ENCODE results near the gene KDM5A. TPM values are rescaled to one million over a fixed set of nuclear protein-coding genes. Genes with fewer than 3 reads are reported as not detected.

The KDM5A gene
- total RNA-seq, 1 donor from 2014 or later: 74.2 TPM

DNA sequence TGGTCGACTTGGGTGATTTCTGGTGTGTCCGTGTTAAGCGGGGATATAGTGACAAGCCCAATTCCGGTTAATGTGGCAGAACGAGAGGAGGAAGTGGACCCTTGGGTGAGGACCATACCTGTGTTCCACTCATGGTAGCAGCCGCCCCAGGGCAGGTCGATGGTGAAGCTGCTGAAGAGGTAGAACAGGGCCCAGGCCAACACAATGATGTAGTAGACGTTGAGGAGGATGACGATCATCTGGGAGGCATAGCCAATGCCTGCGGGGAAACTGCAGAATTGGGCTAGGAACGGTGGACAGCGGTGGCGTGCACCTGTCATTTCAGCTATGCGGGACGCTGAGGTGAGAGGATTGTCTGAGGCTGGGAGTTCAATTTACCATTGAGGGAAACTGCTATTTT is 146.6 kb downstream of the KDM5A start:
- no peak overlapping the region for H3K27ac ChIP-seq
- H3K36me3 ChIP-seq: no peaks in the 10 kb centered on the region
- no peaks in the 10 kb centered on the region for H3K4me1 ChIP-seq
- no peak overlapping the region for H3K4me3 ChIP-seq
- DNase-seq: no peak
- intact Hi-C loops (cut with DNase I): no loop called here
- ATAC-seq: no peak
- peaks cover 5% of the 10 kb centered on the region for H3K9me3 ChIP-seq
- H3K27me3 ChIP-seq (ENCODE audit: low read depth): peaks cover 2% of the 10 kb centered on the region
- TF ChIP-seq, protein P1, sequence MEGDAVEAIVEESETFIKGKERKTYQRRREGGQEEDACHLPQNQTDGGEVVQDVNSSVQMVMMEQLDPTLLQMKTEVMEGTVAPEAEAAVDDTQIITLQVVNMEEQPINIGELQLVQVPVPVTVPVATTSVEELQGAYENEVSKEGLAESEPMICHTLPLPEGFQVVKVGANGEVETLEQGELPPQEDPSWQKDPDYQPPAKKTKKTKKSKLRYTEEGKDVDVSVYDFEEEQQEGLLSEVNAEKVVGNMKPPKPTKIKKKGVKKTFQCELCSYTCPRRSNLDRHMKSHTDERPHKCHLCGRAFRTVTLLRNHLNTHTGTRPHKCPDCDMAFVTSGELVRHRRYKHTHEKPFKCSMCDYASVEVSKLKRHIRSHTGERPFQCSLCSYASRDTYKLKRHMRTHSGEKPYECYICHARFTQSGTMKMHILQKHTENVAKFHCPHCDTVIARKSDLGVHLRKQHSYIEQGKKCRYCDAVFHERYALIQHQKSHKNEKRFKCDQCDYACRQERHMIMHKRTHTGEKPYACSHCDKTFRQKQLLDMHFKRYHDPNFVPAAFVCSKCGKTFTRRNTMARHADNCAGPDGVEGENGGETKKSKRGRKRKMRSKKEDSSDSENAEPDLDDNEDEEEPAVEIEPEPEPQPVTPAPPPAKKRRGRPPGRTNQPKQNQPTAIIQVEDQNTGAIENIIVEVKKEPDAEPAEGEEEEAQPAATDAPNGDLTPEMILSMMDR (IDR thresholded peaks at IDR 0.05): no peak

DNA sequence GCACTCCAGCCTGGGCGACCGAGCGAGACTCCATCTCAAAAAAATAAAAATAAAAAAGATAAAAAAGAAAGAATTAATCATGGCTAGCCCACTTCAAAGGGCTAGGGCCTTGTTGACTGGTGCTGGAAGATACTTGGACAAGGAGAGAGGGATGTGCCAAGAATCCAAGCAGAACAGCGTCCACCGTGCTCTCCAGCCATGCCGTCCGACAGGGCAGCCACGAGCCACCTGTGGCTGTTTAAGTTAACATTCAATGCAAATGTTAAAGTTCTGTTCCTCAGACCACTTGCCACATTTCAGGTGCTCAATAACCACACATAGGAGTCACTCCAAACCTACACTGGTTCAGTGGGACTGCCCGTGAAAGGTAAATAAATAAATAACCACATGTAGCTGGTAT is 147.9 kb downstream of the KDM5A start:
- Histone ChIP-seq H3K27me3 (ENCODE audit: low read depth) (peaks cover 2% of the 10 kb centered on the region), H3K9me3 (peaks cover 3% of the 10 kb centered on the region), H3K36me3 (no peaks in the 10 kb centered on the region), H3K4me3 (no peak overlapping the region), H3K4me1 (no peaks in the 10 kb centered on the region), H3K27ac (no peak overlapping the region)
- intact Hi-C loops (cut with DNase I): no loop called here
- DNase-seq (no peak), ATAC-seq (no peak)
- TF ChIP-seq, protein P1 (IDR thresholded peaks at IDR 0.05): no peak

DNA sequence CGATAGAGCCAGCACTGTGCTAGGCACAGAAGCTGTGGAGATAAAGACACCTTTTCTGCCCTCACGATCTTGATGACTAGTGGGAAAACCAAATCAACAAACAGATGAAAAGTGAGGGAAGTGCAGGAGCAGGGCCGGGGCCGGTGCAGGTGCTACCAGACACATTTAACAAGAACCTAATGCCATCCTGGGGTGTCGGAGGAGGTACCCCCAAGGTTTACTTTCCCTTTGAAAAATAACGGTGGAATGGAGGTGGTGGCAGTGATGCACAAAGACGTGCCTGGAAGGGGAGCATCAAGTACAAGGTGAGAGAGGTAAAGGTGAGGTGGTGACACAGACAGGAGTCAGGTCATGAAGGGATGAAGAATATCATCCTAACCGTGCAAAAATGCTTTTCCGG is 148.6 kb downstream of the KDM5A start:
- Histone ChIP-seq H3K36me3 (no peaks in the 10 kb centered on the region), H3K27me3 (ENCODE audit: low read depth) (peaks cover 2% of the 10 kb centered on the region), H3K4me3 (no peak overlapping the region), H3K27ac (no peak overlapping the region), H3K9me3 (peaks cover 10% of the 10 kb centered on the region), H3K4me1 (no peaks in the 10 kb centered on the region)
- intact Hi-C loops (cut with DNase I): no loop called here
- TF ChIP-seq, protein P1 (IDR thresholded peaks at IDR 0.05): no peak
- DNase-seq (no peak), ATAC-seq (no peak)

DNA sequence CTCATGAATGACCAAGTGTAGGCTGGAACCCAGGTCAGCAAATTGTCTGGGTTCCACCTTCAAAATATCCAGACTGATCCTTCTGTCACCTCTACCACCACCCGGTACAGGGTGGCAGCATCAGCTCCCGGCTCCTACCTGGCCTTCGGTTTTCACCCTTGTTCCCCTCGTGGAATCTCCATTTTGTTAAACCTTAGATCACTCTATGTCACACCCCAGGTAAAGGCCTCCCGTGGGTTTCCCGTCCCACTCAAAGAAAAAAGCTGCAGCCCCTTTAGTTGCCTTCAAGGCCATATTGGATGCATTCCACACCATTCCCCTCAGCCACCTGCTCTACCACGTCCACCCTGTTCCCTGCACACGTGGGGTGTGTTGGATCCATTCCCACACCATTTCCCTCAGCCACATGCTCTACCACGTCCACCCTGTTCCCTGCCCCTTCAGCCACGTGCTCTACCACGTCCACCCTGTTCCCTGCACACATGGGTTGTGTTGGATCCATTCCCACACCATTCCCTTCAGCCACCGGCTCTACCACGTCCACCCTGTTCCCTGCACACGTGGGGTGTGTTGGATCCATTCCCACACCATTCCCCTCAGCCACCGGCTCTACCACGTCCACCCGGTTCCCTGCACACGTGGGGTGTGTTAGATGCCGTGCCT is 150.3 kb downstream of the KDM5A start:
- DNase-seq (no peak), ATAC-seq (no peak)
- intact Hi-C loops (cut with DNase I): no loop called here

DNA sequence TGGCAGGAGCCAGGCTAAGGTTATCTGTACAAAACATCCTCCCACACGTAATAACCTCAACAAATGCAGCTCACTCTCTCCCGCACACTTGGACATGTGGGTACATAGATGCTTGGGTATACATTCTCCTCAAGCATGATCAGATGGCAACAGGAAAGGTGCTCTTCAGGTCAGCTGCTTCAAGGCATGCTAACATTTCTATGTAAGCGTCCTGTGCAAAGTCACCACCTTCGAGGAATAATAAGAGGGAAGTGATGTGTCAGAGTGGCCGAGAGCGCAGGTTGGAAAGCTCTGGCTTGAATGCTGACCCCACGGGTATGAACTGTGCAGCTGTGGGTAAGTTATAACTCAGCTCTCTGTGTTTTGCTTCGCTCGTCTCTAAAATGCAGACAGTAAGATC is 151.0 kb downstream of the KDM5A start:
- Histone ChIP-seq H3K9me3 (peaks cover 16% of the 10 kb centered on the region), H3K4me3 (no peak overlapping the region), H3K36me3 (no peaks in the 10 kb centered on the region), H3K4me1 (peaks cover 2% of the 10 kb centered on the region), H3K27me3 (ENCODE audit: low read depth) (peaks cover 2% of the 10 kb centered on the region), H3K27ac (no peak overlapping the region)
- intact Hi-C loops (cut with DNase I): no loop called here
- DNase-seq (no peak), ATAC-seq (no peak)
- TF ChIP-seq, protein P1 (IDR thresholded peaks at IDR 0.05): no peak

More for the DNA sequence above, 150.3 kb downstream of the KDM5A start:
- peaks cover 16% of the 10 kb centered on the region for H3K9me3 ChIP-seq
- no peak overlapping the region for H3K27ac ChIP-seq
- TF ChIP-seq, protein P1 (IDR thresholded peaks at IDR 0.05): no peak
- H3K4me1 ChIP-seq: no peaks in the 10 kb centered on the region
- H3K4me3 ChIP-seq: no peak overlapping the region
- H3K27me3 ChIP-seq (ENCODE audit: low read depth): peaks cover 2% of the 10 kb centered on the region
- H3K36me3 ChIP-seq: no peaks in the 10 kb centered on the region
